Measurements from ENCODE around the gene PTPRH. TPM values are rescaled to one million over a fixed set of nuclear protein-coding genes. Genes with fewer than 3 reads are reported as not detected.

PTPRH gene
- total RNA-seq, 1 donor from 2014 or later = not detected

DNA sequence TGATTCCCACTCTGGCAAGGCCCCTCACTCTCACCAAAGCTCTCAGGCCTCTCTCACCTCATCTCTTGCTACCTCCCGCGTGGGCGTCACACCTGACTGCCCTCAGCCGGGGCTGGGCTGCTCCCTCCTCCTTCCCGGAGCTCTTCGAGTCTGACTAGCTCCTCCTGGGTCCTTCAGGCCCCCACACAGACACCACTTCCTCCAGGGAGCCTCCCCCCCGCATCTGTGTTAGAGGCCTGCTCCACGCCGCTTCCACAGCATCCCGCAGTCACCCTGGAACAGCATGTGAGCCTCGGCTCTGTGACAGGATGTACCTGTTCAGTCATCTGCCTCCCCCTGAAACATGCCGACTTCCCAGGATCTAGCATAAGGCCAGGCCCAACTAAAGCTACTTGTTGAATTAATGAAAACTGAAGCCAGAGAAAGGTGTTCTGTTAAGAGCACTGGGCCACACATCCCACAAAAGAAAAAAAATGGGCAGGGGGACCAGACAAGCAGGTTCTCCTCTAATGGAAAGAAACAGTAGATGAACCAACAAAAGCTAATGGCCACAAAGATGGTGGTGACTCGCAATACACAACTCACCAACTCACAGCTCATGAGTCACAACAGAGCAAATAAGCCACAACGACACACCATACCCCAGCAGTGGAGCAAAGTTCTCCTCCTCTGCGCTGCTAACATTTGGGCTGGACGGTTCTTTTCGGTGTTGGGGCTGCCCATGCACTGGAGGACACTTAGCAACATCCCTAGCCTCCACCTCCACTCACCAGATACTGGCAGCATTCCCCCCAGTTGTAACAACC, 46.5 kb upstream of the PTPRH start:
- Mint-ChIP-seq H3K27me3 (ENCODE audit: unreplicated experiment) (no peaks in the 10 kb centered on the region), H3K4me1 (ENCODE audit: unreplicated experiment) (peaks cover 49% of the 10 kb centered on the region), H3K4me3 (ENCODE audit: unreplicated experiment) (peak overlapping the region; percentile 95), H3K27ac (ENCODE audit: unreplicated experiment) (peak overlapping the region; percentile 37), H3K36me3 (ENCODE audit: unreplicated experiment) (no peaks in the 10 kb centered on the region), H3K9me3 (ENCODE audit: unreplicated experiment) (no peaks in the 10 kb centered on the region)
- TF ChIP-seq, protein P1, sequence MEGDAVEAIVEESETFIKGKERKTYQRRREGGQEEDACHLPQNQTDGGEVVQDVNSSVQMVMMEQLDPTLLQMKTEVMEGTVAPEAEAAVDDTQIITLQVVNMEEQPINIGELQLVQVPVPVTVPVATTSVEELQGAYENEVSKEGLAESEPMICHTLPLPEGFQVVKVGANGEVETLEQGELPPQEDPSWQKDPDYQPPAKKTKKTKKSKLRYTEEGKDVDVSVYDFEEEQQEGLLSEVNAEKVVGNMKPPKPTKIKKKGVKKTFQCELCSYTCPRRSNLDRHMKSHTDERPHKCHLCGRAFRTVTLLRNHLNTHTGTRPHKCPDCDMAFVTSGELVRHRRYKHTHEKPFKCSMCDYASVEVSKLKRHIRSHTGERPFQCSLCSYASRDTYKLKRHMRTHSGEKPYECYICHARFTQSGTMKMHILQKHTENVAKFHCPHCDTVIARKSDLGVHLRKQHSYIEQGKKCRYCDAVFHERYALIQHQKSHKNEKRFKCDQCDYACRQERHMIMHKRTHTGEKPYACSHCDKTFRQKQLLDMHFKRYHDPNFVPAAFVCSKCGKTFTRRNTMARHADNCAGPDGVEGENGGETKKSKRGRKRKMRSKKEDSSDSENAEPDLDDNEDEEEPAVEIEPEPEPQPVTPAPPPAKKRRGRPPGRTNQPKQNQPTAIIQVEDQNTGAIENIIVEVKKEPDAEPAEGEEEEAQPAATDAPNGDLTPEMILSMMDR (IDR thresholded peaks at IDR 0.05) = no peak
- no peak for DNase-seq (ENCODE audit: extremely low spot score, unreplicated experiment)

DNA sequence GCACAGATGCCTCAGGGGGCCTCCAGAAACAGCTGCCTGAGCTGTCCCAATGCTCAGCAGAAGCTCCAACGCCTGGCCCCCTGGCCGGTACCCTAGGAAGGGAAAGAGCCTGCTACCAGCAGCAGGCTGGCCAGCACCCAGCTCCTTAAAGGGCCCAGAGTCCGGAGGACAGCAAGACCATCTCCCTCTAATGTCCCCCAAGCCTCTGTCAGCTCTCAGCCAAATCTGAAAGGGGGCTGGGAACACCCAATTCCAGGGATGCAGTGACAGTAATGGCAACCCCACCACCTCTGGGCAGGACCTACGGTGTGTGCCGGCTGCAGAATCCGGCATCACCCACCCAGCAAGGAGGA, 45.3 kb upstream of the PTPRH start:
- peaks cover 45% of the 10 kb centered on the region for H3K4me1 Mint-ChIP-seq (ENCODE audit: unreplicated experiment)
- no peaks in the 10 kb centered on the region for H3K27me3 Mint-ChIP-seq (ENCODE audit: unreplicated experiment)
- H3K9me3 Mint-ChIP-seq (ENCODE audit: unreplicated experiment) = no peaks in the 10 kb centered on the region
- H3K27ac Mint-ChIP-seq (ENCODE audit: unreplicated experiment) = no peak overlapping the region
- no peak overlapping the region for H3K4me3 Mint-ChIP-seq (ENCODE audit: unreplicated experiment)
- TF ChIP-seq, protein P1 (IDR thresholded peaks at IDR 0.05) = no peak
- no peak for DNase-seq (ENCODE audit: extremely low spot score, unreplicated experiment)
- H3K36me3 Mint-ChIP-seq (ENCODE audit: unreplicated experiment) = no peaks in the 10 kb centered on the region

DNA sequence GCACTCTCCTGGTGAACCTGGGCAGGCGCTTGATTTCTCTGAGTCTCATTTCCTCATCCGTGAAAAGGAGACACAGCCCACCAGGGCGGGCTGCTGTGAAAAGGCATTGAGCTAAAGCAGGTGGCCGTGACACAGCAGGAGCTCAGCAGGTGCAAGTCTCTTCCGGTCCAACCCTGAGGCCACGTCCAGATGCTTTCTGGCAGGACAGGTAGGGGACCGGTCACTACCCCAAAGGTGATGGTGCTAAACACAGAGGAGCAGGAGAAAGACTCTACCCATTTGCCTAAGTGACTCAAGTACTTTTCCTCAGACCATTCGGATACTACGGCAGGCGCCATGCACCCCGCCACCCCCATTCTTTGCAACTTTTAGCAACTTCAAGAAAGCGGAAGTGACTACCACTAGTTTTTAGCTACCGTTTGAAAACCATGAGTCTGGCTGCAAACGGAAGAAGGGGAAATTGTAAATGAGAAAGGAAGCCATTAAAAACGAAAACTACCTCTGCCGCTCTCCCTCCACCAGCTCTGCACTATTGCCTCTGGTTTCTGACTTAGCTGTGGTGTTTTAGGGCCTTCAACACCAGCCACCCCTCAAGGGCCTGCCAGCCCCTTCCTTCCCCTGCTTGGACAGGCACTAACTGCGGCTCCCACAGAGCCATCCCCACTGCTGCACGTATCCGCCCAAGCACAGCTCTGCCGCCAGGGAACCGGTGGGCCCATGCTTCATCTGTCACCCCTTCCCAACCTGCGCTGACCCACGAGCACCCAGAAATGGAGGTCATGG, 44.7 kb upstream of the PTPRH start:
- TF ChIP-seq, protein P1 (IDR thresholded peaks at IDR 0.05) = no peak
- DNase-seq (ENCODE audit: extremely low spot score, unreplicated experiment) = no peak
- Mint-ChIP-seq H3K27me3 (ENCODE audit: unreplicated experiment) (no peaks in the 10 kb centered on the region), H3K27ac (ENCODE audit: unreplicated experiment) (no peak overlapping the region), H3K36me3 (ENCODE audit: unreplicated experiment) (no peaks in the 10 kb centered on the region), H3K4me3 (ENCODE audit: unreplicated experiment) (no peak overlapping the region), H3K4me1 (ENCODE audit: unreplicated experiment) (peaks cover 41% of the 10 kb centered on the region), H3K9me3 (ENCODE audit: unreplicated experiment) (no peaks in the 10 kb centered on the region)

DNA sequence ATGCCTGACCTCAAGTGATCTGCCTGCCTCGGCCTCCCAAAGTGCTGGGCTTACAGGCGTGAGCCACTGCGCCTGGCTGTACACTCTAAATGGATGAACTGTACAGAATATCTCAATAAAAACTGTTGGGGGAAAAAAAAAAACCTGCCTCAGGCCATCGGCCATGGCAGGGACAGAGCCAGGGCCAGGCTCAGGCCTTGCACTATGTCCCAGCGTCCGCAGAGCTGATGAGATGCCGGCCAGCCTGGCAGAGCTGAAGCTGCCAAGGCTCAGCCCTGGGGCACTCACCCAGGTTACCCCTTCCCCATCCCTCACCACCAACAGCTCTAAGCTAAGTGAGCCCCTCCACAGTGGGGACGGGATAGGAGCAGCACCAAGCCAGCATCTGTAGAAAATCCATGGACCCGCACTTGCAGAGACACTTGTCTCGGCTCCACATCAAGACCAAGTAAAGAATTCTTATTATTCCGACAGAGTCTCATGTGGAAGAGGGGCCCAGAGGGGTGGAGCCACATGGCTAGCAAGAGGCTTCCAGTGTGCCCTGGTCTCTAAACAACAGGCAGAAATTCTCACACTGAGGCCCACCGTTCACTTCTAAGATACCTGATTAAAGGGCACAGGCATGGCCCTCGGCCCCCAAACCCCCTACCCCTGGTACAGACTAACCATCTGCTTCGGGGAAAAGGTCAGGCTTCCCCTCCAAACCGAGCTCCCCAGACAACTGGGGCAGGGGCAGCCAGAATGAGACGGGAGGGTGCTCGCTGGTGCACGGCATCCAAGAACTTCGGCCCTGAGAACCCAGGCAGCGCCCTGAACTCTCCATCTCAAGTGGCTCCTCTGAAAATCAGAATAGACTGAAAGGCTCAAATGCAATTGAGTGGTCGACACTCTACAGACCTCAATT, 43.7 kb upstream of the PTPRH start:
- Mint-ChIP-seq H3K27me3 (ENCODE audit: unreplicated experiment) (no peaks in the 10 kb centered on the region), H3K4me1 (ENCODE audit: unreplicated experiment) (peaks cover 49% of the 10 kb centered on the region), H3K9me3 (ENCODE audit: unreplicated experiment) (no peaks in the 10 kb centered on the region), H3K36me3 (ENCODE audit: unreplicated experiment) (no peaks in the 10 kb centered on the region), H3K27ac (ENCODE audit: unreplicated experiment) (no peak overlapping the region), H3K4me3 (ENCODE audit: unreplicated experiment) (no peak overlapping the region)
- TF ChIP-seq, protein P1 (IDR thresholded peaks at IDR 0.05) = no peak
- DNase-seq (ENCODE audit: extremely low spot score, unreplicated experiment) = no peak
